Kidney (tissue), 14 donors: ENCODE measurements around the gene PAXIP1. TPM values are rescaled to one million over a fixed set of nuclear protein-coding genes. Genes with fewer than 3 reads are reported as not detected.

Experiments used
- DNase-seq, 5 donors: peaks; one replicate each; pipeline ENCODE4 v3.0.0-alpha.2; 2013 to 2020
- FAIRE-seq: peaks from 2 replicates; lab custom pipeline; 2012; peaks lifted over from hg19 to GRCh38; lab: Jason Lieb, UNC
- H3K27ac ChIP-seq, 2 donors: one replicate each; pipeline ENCODE4 v1.7.0; 2013; ENCODE audit warnings: low read depth in 2 of 2, low read length in 2 of 2, inconsistent platforms in 1 of 2
- H3K27me3 ChIP-seq: one replicate; pipeline ENCODE4 v1.7.1; 2013; ENCODE audit warnings: low read length, inconsistent platforms; ENCODE audit not compliant: control insufficient read depth, insufficient read depth
- H3K36me3 ChIP-seq, 3 donors: one replicate each; pipeline versions ENCODE4 v1.7.0 to v1.7.1; 2013; ENCODE audit warnings: low read length in 3 of 3, control low read depth in 1 of 3, inconsistent platforms in 1 of 3; ENCODE audit not compliant: insufficient read depth in 3 of 3, control insufficient read depth in 2 of 3
- H3K4me1 ChIP-seq, 3 donors: one replicate each; pipeline versions ENCODE4 v1.7.0 to v1.7.1; 2013; ENCODE audit warnings: low read length in 3 of 3, inconsistent platforms in 1 of 3, low read depth in 1 of 3; ENCODE audit not compliant: control insufficient read depth in 2 of 3, insufficient read depth in 2 of 3
- H3K4me3 ChIP-seq, 3 donors: one replicate each; pipeline versions ENCODE4 v1.7.0 to v1.8.1; 2013; ENCODE audit warnings: low read length in 3 of 3, control low read depth in 1 of 3, inconsistent platforms in 1 of 3
- H3K9ac ChIP-seq, 3 donors: one replicate each; pipeline versions ENCODE4 v1.7.0 to v1.7.1; 2013; ENCODE audit warnings: low read length in 3 of 3, control low read depth in 1 of 3, inconsistent platforms in 1 of 3
- H3K9me3 ChIP-seq, 3 donors: one replicate each; pipeline versions ENCODE4 v1.7.0 to v1.7.1; 2013; ENCODE audit warnings: low read length in 3 of 3, control low read depth in 1 of 3, inconsistent platforms in 1 of 3; ENCODE audit not compliant: control insufficient read depth in 2 of 3, insufficient read depth in 1 of 3
- intact Hi-C: fragments of 100-400 bp; cut with DNase I; formaldehyde crosslinking; loops from one replicate; pipeline ENCODE4 v1.11.1; 2022
- polyA plus RNA-seq: library from polyadenylated mRNA; stranded (reverse); fragments of 350-450 nt; fragmentation: Illumina TruSeq; extraction: RNeasy Lipid Tissue Mini Kit (QIAGEN cat#74804); gene quantifications from one replicate; pipeline ENCODE4 v1.2.3, GENCODE V29; 2014; ENCODE audit warnings: low read depth, low replicate concordance; ENCODE audit not compliant: insufficient read depth
- total RNA-seq: library from RNA; stranded (reverse); fragmentation: NEBNext Ultra II Directional; extraction: Animal tissue kit (Norgen Biotek cat#: 25700); gene quantifications from one replicate; pipeline ENCODE4 v1.2.1, GENCODE V29; 2021
- TF ChIP-seq, protein P1 (sequence below): IDR thresholded peaks from 3 replicates; pipeline ENCODE4 v1.5.1; 2012; ENCODE audit warnings: mild to moderate bottlenecking, moderate library complexity, borderline replicate concordance; ENCODE audit not compliant: insufficient read depth; ENCODE audit errors: extremely low read depth
- donor health status: control.
- donor health status: control.
- donor health status: control.
- donor health status: control.
- donor health status: control.
- donor health status: DM: yes; HTN: yes; CAD: no.
- donor health status: Normal renal cell carcinoma (clear cell type).

PAXIP1 gene
- total and polyA plus RNA-seq, 2 donors from 2014 or later, result 3.9 to 10.7 TPM

DNA sequence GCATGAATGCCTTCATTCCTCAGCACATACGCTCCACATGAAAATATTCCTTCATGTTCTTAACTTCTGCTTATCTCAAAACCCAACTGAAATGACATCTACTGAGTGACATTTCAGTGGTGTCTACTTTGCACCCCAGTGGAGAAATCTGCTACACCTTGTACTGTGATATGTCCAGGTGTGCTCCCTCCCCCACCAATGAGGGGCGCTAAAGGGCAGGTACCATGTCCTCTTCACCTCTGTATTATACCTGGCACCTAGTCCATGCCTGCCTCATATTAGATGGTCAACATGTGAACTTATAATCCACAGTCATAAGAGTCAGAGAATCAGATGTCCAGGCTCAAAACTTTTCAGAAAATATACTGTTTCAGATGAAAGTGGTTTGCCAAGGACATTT is 2.1 kb downstream of the PAXIP1 start:
- H3K4me1 ChIP-seq, result peaks cover 2 to 3% (median 3%) of the 10 kb centered on the region in 3 donors
- intact Hi-C loops, result no loop called here
- FAIRE-seq (no peak), DNase-seq (no peak)
- no peaks in the 10 kb centered on the region for H3K9me3 ChIP-seq
- H3K27me3 ChIP-seq, result no peaks in the 10 kb centered on the region
- no peak overlapping the region for H3K9ac ChIP-seq
- no peak overlapping the region for H3K27ac ChIP-seq
- H3K36me3 ChIP-seq, result peaks cover 2 to 14% (median 4%) of the 10 kb centered on the region in 3 donors
- TF ChIP-seq, protein P1, sequence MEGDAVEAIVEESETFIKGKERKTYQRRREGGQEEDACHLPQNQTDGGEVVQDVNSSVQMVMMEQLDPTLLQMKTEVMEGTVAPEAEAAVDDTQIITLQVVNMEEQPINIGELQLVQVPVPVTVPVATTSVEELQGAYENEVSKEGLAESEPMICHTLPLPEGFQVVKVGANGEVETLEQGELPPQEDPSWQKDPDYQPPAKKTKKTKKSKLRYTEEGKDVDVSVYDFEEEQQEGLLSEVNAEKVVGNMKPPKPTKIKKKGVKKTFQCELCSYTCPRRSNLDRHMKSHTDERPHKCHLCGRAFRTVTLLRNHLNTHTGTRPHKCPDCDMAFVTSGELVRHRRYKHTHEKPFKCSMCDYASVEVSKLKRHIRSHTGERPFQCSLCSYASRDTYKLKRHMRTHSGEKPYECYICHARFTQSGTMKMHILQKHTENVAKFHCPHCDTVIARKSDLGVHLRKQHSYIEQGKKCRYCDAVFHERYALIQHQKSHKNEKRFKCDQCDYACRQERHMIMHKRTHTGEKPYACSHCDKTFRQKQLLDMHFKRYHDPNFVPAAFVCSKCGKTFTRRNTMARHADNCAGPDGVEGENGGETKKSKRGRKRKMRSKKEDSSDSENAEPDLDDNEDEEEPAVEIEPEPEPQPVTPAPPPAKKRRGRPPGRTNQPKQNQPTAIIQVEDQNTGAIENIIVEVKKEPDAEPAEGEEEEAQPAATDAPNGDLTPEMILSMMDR, result no peak
- H3K4me3 ChIP-seq, result no peak overlapping the region

DNA sequence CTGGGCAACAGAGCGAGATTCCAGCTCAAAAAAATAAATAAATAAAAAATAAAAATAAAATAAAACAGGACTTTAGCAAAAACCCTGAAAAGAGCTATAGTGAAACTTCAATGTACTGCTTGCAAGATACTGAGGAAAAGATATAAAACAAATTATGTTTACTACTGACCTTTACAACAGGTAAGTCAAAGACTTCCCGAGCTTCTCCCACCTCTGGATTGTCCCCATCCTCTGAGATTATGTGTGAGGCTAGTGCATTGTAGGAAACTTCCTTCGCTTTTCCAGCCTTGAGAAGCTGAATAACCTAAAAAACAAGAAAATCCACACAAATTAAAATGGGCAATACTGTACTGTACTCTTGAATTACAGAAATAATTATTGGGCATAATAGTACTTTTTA is 4.4 kb downstream of the PAXIP1 start:
- H3K9ac ChIP-seq, result no peak overlapping the region
- FAIRE-seq (no peak), DNase-seq (no peak)
- peaks cover 2 to 14% (median 7%) of the 10 kb centered on the region in 3 donors for H3K36me3 ChIP-seq
- H3K4me3 ChIP-seq, result no peak overlapping the region
- no peaks in the 10 kb centered on the region for H3K27me3 ChIP-seq
- H3K4me1 ChIP-seq, result peaks cover 0 to 3% (median 0%) of the 10 kb centered on the region in 3 donors
- H3K27ac ChIP-seq, result no peak overlapping the region
- no peaks in the 10 kb centered on the region for H3K9me3 ChIP-seq
- TF ChIP-seq, protein P1, result no peak
- intact Hi-C loops, result no loop called here

DNA sequence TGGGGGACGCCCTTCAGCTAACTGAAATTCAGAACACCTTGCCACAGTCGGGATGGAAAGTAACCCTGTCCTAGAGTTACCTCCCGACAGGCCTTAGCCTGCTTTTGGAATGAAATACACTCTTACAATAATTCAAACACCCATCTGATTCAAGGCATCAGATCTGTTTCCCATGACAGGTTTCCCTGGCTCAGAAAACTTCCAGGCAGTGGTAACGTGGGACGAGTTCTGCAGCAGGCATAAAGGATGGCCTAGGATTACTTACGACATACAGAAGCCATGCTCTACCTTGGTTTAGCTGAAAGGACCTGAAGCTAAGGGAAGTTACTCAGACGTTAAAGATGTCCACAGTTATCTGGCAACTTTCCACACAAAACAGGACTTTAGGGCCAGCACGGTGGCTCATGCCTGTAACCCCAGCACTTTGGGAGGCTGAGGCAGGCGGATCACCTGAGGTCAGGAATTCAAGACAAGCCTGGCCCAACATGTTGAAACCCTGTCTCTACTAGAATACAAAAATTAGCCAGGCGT is 5.0 kb downstream of the PAXIP1 start:
- H3K9ac ChIP-seq, result no peak overlapping the region
- no peak for DNase-seq

More for the DNA sequence above, 5.0 kb downstream of the PAXIP1 start:
- H3K4me1 ChIP-seq, result peaks cover 0 to 3% (median 0%) of the 10 kb centered on the region in 3 donors
- intact Hi-C loops, result no loop called here
- no peaks in the 10 kb centered on the region for H3K9me3 ChIP-seq
- TF ChIP-seq, protein P1, result no peak
- FAIRE-seq, result no peak
- no peaks in the 10 kb centered on the region for H3K27me3 ChIP-seq
- peaks cover 2 to 14% (median 7%) of the 10 kb centered on the region in 3 donors for H3K36me3 ChIP-seq
- no peak overlapping the region for H3K4me3 ChIP-seq
- no peak overlapping the region for H3K27ac ChIP-seq
